CD4-positive, alpha-beta T cell (primary cell): Measurements from ENCODE around the gene ELFN2. TPM values are rescaled to one million over a fixed set of nuclear protein-coding genes. Genes with fewer than 3 reads are reported as not detected.

ENCODE experiments used
- ATAC-seq: fragments of 200-7000 bp; cut with Tn5 transposase; one replicate; pipeline ENCODE4 v1.10.0; 2022; ENCODE audit warnings: mild to moderate bottlenecking; ENCODE audit not compliant: poor library complexity
- CTCF ChIA-PET: fragments of 350-600 bp; sonication (Branson Sonifier 250); formaldehyde crosslinking; loops from one replicate; lab custom pipeline; 2021; ENCODE audit warnings: antibody characterized with exemption, inconsistent platforms; lab: Charles Lee
- POLR2A ChIA-PET: fragments of 350-600 bp; sonication (Branson Sonifier 250); formaldehyde crosslinking; loops from one replicate; lab custom pipeline; 2021; ENCODE audit warnings: antibody characterized with exemption, inconsistent platforms; lab: Charles Lee
- DNase-seq, 14 experiments: peaks; one replicate each; pipeline ENCODE4 v3.0.0-alpha.2; 2013 to 2020; ENCODE audit warnings: mixed read lengths in 2 of 14
- H3K27ac ChIP-seq, 2 donors: one replicate each; pipeline versions ENCODE4 v1.5.1 to v1.7.0; 2013; ENCODE audit warnings: low read length in 2 of 2, low read depth in 1 of 2, mild to moderate bottlenecking in 1 of 2
- H3K27me3 ChIP-seq, 2 experiments: 1 replicate in 1 of 2; 2 replicates in 1 of 2; pipeline versions ENCODE4 v1.6.1 to v1.7.0; 2013; ENCODE audit warnings: low read length in 2 of 2, control low read depth in 1 of 2, mild to moderate bottlenecking in 1 of 2, moderate library complexity in 1 of 2; ENCODE audit not compliant: insufficient read depth in 2 of 2, control insufficient read depth in 1 of 2
- H3K36me3 ChIP-seq: one replicate; pipeline ENCODE4 v1.6.1; 2013; ENCODE audit warnings: low read length, control low read depth; ENCODE audit not compliant: insufficient read depth
- H3K4me1 ChIP-seq: one replicate; pipeline ENCODE4 v1.6.1; 2013; ENCODE audit warnings: low read length, control low read depth; ENCODE audit not compliant: insufficient read depth
- H3K4me3 ChIP-seq: one replicate; pipeline ENCODE4 v1.5.1; 2013; ENCODE audit warnings: mild to moderate bottlenecking, low read length, moderate library complexity
- H3K9me3 ChIP-seq, 2 experiments: 1 replicate in 1 of 2; 2 replicates in 1 of 2; pipeline versions ENCODE4 v1.6.1 to v1.7.0; 2013; ENCODE audit warnings: low read length in 2 of 2, mild to moderate bottlenecking in 2 of 2, control low read depth in 1 of 2, moderate library complexity in 1 of 2; ENCODE audit not compliant: control insufficient read depth in 1 of 2, insufficient read depth in 1 of 2
- H3K27ac Mint-ChIP-seq: one replicate; pipeline ENCODE4 v1.8.0; 2020; ENCODE audit warnings: mixed read lengths
- H3K27me3 Mint-ChIP-seq: one replicate; pipeline ENCODE4 v1.8.0; 2021; ENCODE audit warnings: mixed read lengths
- H3K36me3 Mint-ChIP-seq: one replicate; pipeline ENCODE4 v1.8.0; 2021; ENCODE audit warnings: low read depth, mixed read lengths
- H3K4me1 Mint-ChIP-seq: one replicate; pipeline ENCODE4 v1.8.0; 2021; ENCODE audit warnings: low read depth, mixed read lengths
- H3K4me3 Mint-ChIP-seq: one replicate; pipeline ENCODE4 v1.8.0; 2020; ENCODE audit warnings: mild to moderate bottlenecking, mixed read lengths
- H3K9me3 Mint-ChIP-seq: one replicate; pipeline ENCODE4 v1.8.0; 2020; ENCODE audit warnings: mixed read lengths
- CTCF ChIP-seq: fragments of 200-600 bp; IDR thresholded peaks from one replicate; pipeline ENCODE4 v1.8.0; 2022; ENCODE audit warnings: antibody characterized with exemption, mild to moderate bottlenecking
- intact Hi-C, 2 experiments: fragments of 100-400 bp; cut with DNase I in 1 of 2; cut with micrococcal nuclease in 1 of 2; formaldehyde crosslinking; loops; one replicate each; pipeline versions ENCODE4 v1.15.1 to v1.9.0; 2023 to 2025; cut with DNase I, micrococcal nuclease
- total RNA-seq, 174 experiments: library from RNA in 2 of 174; stranded (reverse) in 2 of 174; gene quantifications; one replicate each; pipeline ENCODE4 v1.2.3 and lab custom pipeline; 2021 to 2026

ELFN2 gene
- total RNA-seq, 2 experiments from 2014 or later: 0.05 to 0.20 TPM

GRCh38 chr22:37358386-37358785, 68.9 kb downstream of the ELFN2 start:
- Mint-ChIP-seq H3K9me3 (no peaks in the 10 kb centered on the region), H3K4me1 (no peaks in the 10 kb centered on the region), H3K27me3 (no peaks in the 10 kb centered on the region), H3K36me3 (no peaks in the 10 kb centered on the region), H3K27ac (no peak overlapping the region), H3K4me3 (no peak overlapping the region)
- ChIA-PET POLR2A (no interaction called here), CTCF (no interaction called here)
- Histone ChIP-seq H3K4me3 (no peak overlapping the region), H3K9me3 (no peaks in the 10 kb centered on the region), H3K4me1 (no peaks in the 10 kb centered on the region), H3K27me3 (no peaks in the 10 kb centered on the region), H3K36me3 (no peaks in the 10 kb centered on the region), H3K27ac (no peak overlapping the region)
- ATAC-seq: no peak
- intact Hi-C loops: no loop called here
- no peak for DNase-seq
- TF ChIP-seq CTCF: no peak

- H3K27ac ChIP-seq: no peak overlapping the region
- no peaks in the 10 kb centered on the region for H3K4me1 Mint-ChIP-seq
- ChIA-PET CTCF (interaction anchor here (1.0 kb wide), 1 partner anchor 1430 kb away, joined by 3 read pairs; no protein-coding TSS in a partner anchor), POLR2A (no interaction called here)
- no peaks in the 10 kb centered on the region for H3K36me3 Mint-ChIP-seq
- H3K9me3 ChIP-seq: no peaks in the 10 kb centered on the region
- no peaks in the 10 kb centered on the region for H3K4me1 ChIP-seq
- TF ChIP-seq CTCF: no peak
- intact Hi-C loops: no loop called here
- no peak for DNase-seq
- H3K4me3 Mint-ChIP-seq: no peak overlapping the region
- no peaks in the 10 kb centered on the region for H3K36me3 ChIP-seq
- H3K9me3 Mint-ChIP-seq: no peaks in the 10 kb centered on the region
- no peaks in the 10 kb centered on the region for H3K27me3 Mint-ChIP-seq
- no peaks in the 10 kb centered on the region for H3K27me3 ChIP-seq
- H3K27ac Mint-ChIP-seq: no peak overlapping the region
- ATAC-seq: no peak
- no peak overlapping the region for H3K4me3 ChIP-seq
These were observed 69.7 kb downstream of the ELFN2 start for GRCh38 chr22:37357446-37358075.

GRCh38 chr22:37356922-37357321, 70.4 kb downstream of the ELFN2 start:
- DNase-seq (no peak), ATAC-seq (no peak)
- no peak overlapping the region for H3K4me3 ChIP-seq
- ChIA-PET POLR2A (no interaction called here), CTCF (interaction anchor here (1.0 kb wide), 1 partner anchor 1429 kb away, joined by 3 read pairs; no protein-coding TSS in a partner anchor)
- H3K27me3 ChIP-seq: no peaks in the 10 kb centered on the region
- intact Hi-C loops: no loop called here
- H3K9me3 Mint-ChIP-seq: no peaks in the 10 kb centered on the region
- no peak overlapping the region for H3K27ac ChIP-seq
- no peak for TF ChIP-seq CTCF
- H3K27me3 Mint-ChIP-seq: no peaks in the 10 kb centered on the region
- H3K9me3 ChIP-seq: no peaks in the 10 kb centered on the region
- H3K4me1 Mint-ChIP-seq: no peaks in the 10 kb centered on the region
- H3K36me3 Mint-ChIP-seq: no peaks in the 10 kb centered on the region
- no peak overlapping the region for H3K4me3 Mint-ChIP-seq
- H3K36me3 ChIP-seq: no peaks in the 10 kb centered on the region
- H3K4me1 ChIP-seq: no peaks in the 10 kb centered on the region
- no peak overlapping the region for H3K27ac Mint-ChIP-seq
